Fibroblast of lung (primary cell): ENCODE data around the gene ITPRIPL1. TPM values are rescaled to one million over a fixed set of nuclear protein-coding genes. Genes with fewer than 3 reads are reported as not detected.

ENCODE experiments used
- DNase-seq, 2 donors: peaks; one replicate each; pipeline versions ENCODE4 v3.0.0 to v3.0.0-alpha.2; 2010; ENCODE audit warnings: low read depth in 2 of 2
- H2AFZ ChIP-seq: 2 replicates; pipeline ENCODE4 v1.5.1; 2012; ENCODE audit warnings: low read length, control low read depth, inconsistent platforms
- H3K27ac ChIP-seq: 2 replicates; pipeline ENCODE4 v1.5.1; 2011; ENCODE audit warnings: low read length, control low read depth; ENCODE audit not compliant: insufficient read depth
- H3K27me3 ChIP-seq: 2 replicates; pipeline ENCODE4 v1.5.1; 2011; ENCODE audit warnings: mild to moderate bottlenecking, low read length; ENCODE audit not compliant: control insufficient read depth, insufficient read depth
- H3K36me3 ChIP-seq: 2 replicates; pipeline ENCODE4 v1.5.1; 2011; ENCODE audit warnings: low read length; ENCODE audit not compliant: control insufficient read depth, insufficient read depth
- H3K4me1 ChIP-seq: 2 replicates; pipeline ENCODE4 v1.5.1; 2011; ENCODE audit warnings: low read length; ENCODE audit not compliant: control insufficient read depth, insufficient read depth; ENCODE audit errors: extremely low read depth
- H3K4me2 ChIP-seq: 2 replicates; pipeline ENCODE4 v1.5.1; 2011; ENCODE audit warnings: low read length, control low read depth; ENCODE audit not compliant: insufficient read depth; ENCODE audit errors: extremely low read depth
- H3K4me3 ChIP-seq, 4 experiments: fragments of 200-600 bp in 1 of 4; sonication (generic) in 1 of 4; replicated peaks in 1 of 4; 2 replicates each; pipeline ENCODE4 v1.5.1; 2011 to 2016; ENCODE audit warnings: low read length in 4 of 4, low read depth in 3 of 4, mild to moderate bottlenecking in 3 of 4, control low read depth in 2 of 4, inconsistent platforms in 1 of 4, mixed read lengths in 1 of 4; ENCODE audit not compliant: insufficient read depth in 1 of 4; ENCODE audit errors: control extremely low read depth in 1 of 4
- H3K79me2 ChIP-seq: 2 replicates; pipeline ENCODE4 v1.5.1; 2012; ENCODE audit warnings: mild to moderate bottlenecking, low read length, inconsistent platforms; ENCODE audit not compliant: control insufficient read depth, insufficient read depth
- H3K9ac ChIP-seq: 2 replicates; pipeline ENCODE4 v1.5.1; 2011; ENCODE audit warnings: mild to moderate bottlenecking, low read length, control low read depth; ENCODE audit not compliant: insufficient read depth
- H3K9me3 ChIP-seq: 2 replicates; pipeline ENCODE4 v1.5.1; 2012; ENCODE audit warnings: low read depth, low read length; ENCODE audit not compliant: control insufficient read depth, insufficient read depth
- H4K20me1 ChIP-seq: 2 replicates; pipeline ENCODE4 v1.5.1; 2011; ENCODE audit warnings: low read length; ENCODE audit not compliant: control insufficient read depth, insufficient read depth; ENCODE audit errors: extremely low read depth
- CTCF ChIP-seq, 2 donors: IDR thresholded peaks in 1 of 2; conservative IDR thresholded peaks in 1 of 2; 1 replicate in 1 of 2; 2 replicates in 1 of 2; pipeline ENCODE4 v1.5.1; 2011 to 2012; ENCODE audit warnings: low read length in 2 of 2, control low read depth in 1 of 2, inconsistent platforms in 1 of 2, low read depth in 1 of 2, mild to moderate bottlenecking in 1 of 2
- EZH2 ChIP-seq: IDR thresholded peaks from 2 replicates; pipeline ENCODE4 v1.5.1; 2012; ENCODE audit warnings: low read length, control low read depth, mild to moderate bottlenecking; ENCODE audit errors: missing control alignments
- polyA plus RNA-seq, 2 donors: library from polyadenylated mRNA; depleted of rRNA in 1 of 2; stranded (reverse) in 1 of 2; unstranded in 1 of 2; fragments of >200 nt; gene quantifications; 2 replicates each; pipeline ENCODE4 v1.2.1, GENCODE V29; 2011 to 2012; ENCODE audit warnings: missing spikeins in 1 of 2
- total RNA-seq: library from RNA; depleted of rRNA; stranded (reverse); fragments of >200 nt; gene quantifications from 2 replicates; pipeline ENCODE4 v1.2.1, GENCODE V29; 2014

The ITPRIPL1 gene
- total and polyA plus RNA-seq, 2 donors (not counting 1 experiment from before 2014, with no cell fraction given) = 2.0 to 4.1 TPM

GRCh38 chr2:96315005-96315399, 10.1 kb upstream of the ITPRIPL1 start:
- Histone ChIP-seq H3K4me1 (peaks cover 12% of the 10 kb centered on the region), H3K27me3 (no peaks in the 10 kb centered on the region), H3K36me3 (no peaks in the 10 kb centered on the region), H4K20me1 (no peaks in the 10 kb centered on the region), H3K9ac (no peak overlapping the region), H3K79me2 (no peaks in the 10 kb centered on the region), H3K27ac (no peak overlapping the region), H3K9me3 (no peaks in the 10 kb centered on the region), H3K4me3 (no peak overlapping the region), H3K4me2 (peak overlapping the region; percentile 23), H2AFZ (no peak overlapping the region)
- peak in 1 of 2 donors; percentile 16 for DNase-seq
- no peak for TF ChIP-seq CTCF (conservative IDR thresholded peaks at IDR 0.05 in 1 of 2, IDR thresholded peaks at IDR 0.05 in 1 of 2; ENCODE audit: low read depth in 1 of 2, low read length in 2 of 2)
- TF ChIP-seq EZH2 = no peak

GRCh38 chr2:96315400-96316071, 9.6 kb upstream of the ITPRIPL1 start:
- no peaks in the 10 kb centered on the region for H3K9me3 ChIP-seq
- DNase-seq = peak in 1 of 2 donors; percentile 82
- H2AFZ ChIP-seq = peak overlapping the region; percentile 18
- H3K27ac ChIP-seq = peak overlapping the region; percentile 6
- no peak overlapping the region for H3K4me3 ChIP-seq
- no peaks in the 10 kb centered on the region for H4K20me1 ChIP-seq
- no peaks in the 10 kb centered on the region for H3K79me2 ChIP-seq
- no peaks in the 10 kb centered on the region for H3K36me3 ChIP-seq
- no peak for TF ChIP-seq EZH2
- no peak for TF ChIP-seq CTCF (conservative IDR thresholded peaks at IDR 0.05 in 1 of 2, IDR thresholded peaks at IDR 0.05 in 1 of 2; ENCODE audit: low read depth in 1 of 2, low read length in 2 of 2)
- H3K4me2 ChIP-seq = peak overlapping the region; percentile 23
- no peaks in the 10 kb centered on the region for H3K27me3 ChIP-seq
- H3K9ac ChIP-seq = no peak overlapping the region
- peaks cover 12% of the 10 kb centered on the region for H3K4me1 ChIP-seq

- Histone ChIP-seq H3K9ac (no peak overlapping the region), H4K20me1 (no peaks in the 10 kb centered on the region), H3K27me3 (no peaks in the 10 kb centered on the region), H3K4me1 (peaks cover 15% of the 10 kb centered on the region), H2AFZ (no peak overlapping the region), H3K4me3 (no peak overlapping the region), H3K79me2 (no peaks in the 10 kb centered on the region), H3K36me3 (no peaks in the 10 kb centered on the region), H3K4me2 (no peak overlapping the region), H3K27ac (no peak overlapping the region), H3K9me3 (no peaks in the 10 kb centered on the region)
- no peak for DNase-seq
- TF ChIP-seq CTCF (conservative IDR thresholded peaks at IDR 0.05 in 1 of 2, IDR thresholded peaks at IDR 0.05 in 1 of 2; ENCODE audit: low read depth in 1 of 2, low read length in 2 of 2) = no peak
- TF ChIP-seq EZH2 = no peak
These were observed 8.1 kb upstream of the ITPRIPL1 start for GRCh38 chr2:96316999-96317398.
